Stimulated activated CD8-positive, alpha-beta memory T cell treated with anti-CD3 and anti-CD28 coated beads, Interleukin-15, amount 100 ng/mL, for 24 hours (primary cell): ENCODE measurements around the gene UBE2F.
"Not testable (repeated sequence)": the region's sequence is repeated elsewhere in the genome, so short reads cannot be mapped to it uniquely, and the experiment has no call there.

Experiments
- DNase-seq: peaks from one replicate; pipeline ENCODE4 v3.0.0-alpha.2; 2020; ENCODE audit warnings: low read depth

UBE2F gene

DNA sequence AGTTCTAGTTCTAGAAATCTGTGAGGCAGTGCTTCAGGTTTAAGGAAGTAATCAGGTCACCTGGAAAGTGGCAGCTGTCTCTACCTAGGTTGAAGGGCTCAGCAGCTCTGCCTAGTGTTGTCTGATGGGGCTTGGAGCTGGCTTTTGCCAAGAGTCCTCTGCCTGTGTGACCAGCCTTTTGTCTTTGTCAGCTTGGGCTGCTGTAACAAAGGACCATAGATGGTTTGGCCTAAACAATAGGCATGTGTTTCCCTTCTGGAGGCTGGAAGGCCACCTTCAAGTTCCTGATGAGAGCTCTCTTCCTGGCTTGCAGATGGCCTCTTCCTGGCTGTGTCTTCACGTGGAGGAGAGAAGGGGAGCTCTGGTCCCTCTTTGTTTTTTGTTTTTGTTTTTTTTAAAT is 13.3 kb downstream of the UBE2F start:
- no peak for DNase-seq

DNA sequence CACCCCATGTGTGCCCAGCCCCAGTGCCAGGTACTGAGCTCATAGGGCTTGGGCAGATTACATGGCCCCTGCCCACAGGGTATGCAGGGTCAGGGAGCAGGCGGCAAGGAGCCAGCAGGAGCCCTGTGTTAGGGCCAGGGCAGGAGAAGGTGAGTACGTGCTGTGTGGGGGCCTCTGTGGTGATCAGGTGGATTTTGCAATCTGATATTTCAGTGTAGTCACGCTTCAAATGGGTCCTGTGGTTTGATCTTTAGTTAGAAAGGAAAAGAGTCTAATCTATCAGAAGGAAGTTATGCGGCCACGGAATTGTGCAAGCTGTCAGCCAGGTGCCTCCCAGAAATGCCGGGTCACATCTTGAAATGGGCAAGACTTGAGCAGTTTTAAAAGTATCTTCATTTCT is 13.9 kb downstream of the UBE2F start:
- DNase-seq: no peak

DNA sequence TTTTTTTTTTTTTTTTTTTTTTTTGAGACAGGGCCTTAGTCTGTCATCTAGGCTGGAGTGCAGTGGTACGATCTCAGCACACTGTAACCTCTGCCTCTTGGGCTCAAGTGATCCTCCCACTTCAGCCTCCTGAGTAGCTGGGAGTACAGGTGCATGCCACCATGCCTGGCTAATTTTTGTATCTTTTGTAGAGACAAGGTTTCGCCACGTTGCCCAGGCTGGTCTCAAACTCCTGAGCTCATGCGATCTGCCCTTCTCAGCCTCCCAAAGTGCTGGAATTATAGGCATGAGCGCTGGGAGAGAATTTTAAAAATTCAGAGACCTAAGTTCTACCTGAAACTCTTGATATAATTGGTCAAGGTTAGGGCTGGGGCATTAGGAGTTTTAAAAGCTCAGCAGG is 14.8 kb downstream of the UBE2F start:
- not testable (repeated sequence) for DNase-seq

DNA sequence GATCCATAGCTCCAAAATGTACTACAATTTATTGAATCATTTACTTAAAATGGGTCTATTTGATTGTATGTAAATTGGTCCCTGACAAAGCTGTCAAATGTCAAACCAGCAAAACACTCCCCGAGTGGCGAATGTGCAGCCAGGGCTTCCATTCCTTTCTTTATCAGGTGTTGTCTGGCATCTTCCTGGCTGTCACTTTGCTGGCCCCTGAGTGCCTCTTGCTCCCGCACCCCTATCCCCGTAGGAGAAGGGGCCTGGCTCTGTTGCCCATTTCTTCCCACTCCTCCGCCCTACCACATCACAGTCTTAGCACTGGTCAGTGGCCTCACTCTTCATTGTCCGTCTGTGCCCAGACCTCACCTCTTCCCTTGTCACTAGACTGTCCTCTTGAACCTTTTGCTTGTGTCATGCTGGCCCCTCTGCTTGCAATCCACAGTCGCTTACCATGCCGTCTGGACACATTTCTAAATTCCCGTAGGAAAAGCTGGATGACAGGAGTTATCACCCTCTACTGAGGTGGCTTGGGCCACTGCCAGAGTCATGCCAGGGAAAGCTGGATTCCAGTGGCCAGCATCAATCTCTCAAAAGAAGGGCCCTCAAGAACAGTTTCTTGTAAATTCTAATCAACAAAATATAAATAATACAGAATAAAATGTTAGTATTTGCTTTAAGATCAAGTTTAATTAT is 15.4 kb downstream of the UBE2F start:
- DNase-seq: no peak

DNA sequence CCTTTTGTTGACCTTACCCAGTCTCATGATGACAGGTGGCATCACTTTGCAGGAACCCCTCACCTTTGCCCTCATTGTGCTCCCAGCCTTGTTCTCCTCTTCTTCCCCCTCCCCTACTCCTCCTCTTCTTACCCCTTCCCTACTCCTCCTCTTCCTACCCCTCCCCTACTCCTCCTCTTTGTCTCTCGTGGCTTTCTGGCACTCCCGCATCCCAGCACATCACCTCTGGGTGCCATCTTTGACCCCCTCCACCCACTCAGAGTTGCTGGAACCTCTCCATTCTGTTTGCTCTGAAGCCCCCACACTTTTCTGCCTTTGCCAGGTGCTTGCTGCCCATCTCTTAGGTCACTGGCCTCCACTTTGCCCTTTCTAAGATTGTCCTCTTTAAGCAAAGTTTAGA is 17.1 kb downstream of the UBE2F start:
- DNase-seq: no peak

DNA sequence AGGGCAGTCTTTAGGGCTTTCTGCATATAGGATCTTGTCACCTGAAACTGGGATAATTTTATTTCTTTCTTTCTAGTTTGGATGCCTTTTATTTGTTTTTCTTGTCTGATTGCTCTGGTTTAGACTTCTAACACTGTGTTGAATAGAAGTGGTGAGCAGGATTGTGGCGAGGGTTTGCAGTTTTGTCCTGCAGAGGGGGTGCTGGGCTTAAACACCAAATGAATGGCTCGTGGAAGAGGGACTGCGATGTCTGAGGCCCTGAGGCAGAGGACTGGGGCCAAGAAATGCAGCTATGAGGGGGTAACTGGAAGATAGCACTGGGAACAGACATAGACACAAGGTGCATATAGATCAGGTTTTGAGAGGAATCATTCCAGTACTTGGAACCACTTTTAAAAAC is 20.5 kb downstream of the UBE2F start:
- DNase-seq: no peak

DNA sequence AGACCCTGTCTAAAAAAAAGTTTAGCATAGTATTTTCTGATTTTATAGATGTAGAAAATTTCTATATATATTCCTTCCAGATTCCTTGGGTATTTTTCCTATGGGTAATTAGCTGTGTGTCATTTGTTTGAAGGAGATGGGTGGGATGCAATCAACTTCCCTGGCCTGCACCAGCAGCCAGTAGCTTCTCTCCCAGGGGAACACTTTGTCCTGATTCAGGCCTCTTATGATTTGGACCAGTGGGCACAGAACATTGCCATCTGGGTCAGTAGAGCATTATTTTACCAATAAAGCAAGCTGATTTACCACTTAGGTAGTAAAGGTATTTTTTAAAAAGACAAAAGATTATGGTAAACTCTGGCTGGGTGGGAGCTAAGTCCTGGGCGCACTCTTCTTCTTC is 26.9 kb downstream of the UBE2F start:
- no peak for DNase-seq

DNA sequence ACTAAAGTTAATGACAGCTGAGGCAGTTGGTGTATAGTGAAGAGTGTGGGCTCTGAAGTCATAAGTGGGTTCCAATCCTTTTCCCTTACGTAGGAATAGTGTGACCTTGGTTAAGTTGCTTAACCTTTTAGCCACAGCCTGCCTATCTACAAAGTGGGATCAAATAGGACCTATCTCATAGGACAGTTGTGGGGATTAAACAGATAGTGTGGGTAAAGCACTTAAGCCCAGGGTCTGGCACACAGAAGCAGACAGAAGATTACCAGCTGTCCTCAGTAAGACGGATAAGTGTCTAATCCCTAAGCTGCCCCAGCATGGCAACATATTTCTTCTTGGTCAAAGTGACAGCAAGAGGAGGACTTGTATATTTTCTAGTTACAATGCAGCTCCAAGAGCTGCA is 28.2 kb downstream of the UBE2F start:
- DNase-seq: no peak

DNA sequence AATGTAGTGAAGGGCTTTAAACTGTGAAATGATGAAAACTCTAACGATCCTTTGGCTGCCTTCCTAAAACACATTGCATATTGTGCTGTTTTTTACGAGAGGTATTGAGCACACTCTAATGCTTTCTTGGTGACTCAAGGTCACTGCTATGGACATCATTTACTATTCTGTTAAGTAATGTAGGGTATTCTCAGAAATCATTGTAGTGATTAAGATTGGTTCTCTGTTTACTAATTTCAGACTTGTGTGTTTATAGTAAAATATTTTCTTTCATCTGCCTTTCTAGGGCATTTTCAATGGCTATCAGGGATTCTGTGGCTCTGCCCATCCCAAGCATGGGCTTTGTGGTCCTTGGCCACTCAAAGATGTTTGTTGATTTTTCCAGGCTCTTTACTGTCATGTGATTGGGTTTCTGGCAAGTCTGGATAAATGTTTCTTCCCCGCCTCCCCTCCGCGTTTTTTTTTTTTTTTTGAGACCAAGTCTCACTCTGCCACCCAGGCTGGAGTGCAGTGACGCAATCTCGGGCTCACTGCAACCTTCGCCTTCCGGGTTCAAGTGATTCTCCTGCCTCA is 29.3 kb downstream of the UBE2F start:
- DNase-seq: no peak

DNA sequence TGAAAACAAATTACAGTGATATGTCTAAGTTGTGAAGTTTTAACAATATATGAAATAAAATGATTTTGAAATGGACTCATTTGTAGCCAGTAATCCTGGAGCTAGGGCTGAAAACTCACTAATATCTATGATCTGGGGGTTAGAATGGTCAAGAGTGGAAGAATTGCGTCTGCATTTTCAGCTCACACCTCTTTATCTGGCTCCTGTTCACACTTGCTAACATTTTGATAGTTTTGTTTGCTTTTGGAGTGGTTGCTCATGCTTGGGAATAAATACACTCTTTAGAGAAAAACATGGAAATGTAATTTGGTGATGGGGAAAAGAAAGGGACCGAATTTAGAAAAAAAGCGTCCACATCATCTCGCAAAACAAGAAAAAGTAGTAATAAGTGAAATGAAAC is 30.7 kb downstream of the UBE2F start:
- no peak for DNase-seq

DNA sequence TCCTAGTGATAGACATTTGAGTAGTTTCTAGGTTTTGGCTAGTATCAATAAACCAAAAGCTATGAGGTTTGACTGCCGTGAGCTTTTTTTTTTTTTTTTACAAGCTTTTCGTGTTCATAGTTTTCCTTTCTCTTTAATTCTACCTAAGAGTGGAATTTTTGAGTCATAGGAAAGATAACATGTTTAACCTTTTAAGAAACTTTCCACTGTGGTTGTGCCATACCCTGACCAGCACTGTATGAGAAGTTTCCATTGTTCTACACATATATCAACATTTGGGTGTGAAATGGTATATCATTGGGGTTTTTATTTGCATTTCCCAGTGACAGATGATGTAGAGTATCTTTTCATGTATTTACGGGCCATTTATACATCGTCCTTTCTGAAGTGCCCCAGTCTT is 31.7 kb downstream of the UBE2F start:
- no peak for DNase-seq

DNA sequence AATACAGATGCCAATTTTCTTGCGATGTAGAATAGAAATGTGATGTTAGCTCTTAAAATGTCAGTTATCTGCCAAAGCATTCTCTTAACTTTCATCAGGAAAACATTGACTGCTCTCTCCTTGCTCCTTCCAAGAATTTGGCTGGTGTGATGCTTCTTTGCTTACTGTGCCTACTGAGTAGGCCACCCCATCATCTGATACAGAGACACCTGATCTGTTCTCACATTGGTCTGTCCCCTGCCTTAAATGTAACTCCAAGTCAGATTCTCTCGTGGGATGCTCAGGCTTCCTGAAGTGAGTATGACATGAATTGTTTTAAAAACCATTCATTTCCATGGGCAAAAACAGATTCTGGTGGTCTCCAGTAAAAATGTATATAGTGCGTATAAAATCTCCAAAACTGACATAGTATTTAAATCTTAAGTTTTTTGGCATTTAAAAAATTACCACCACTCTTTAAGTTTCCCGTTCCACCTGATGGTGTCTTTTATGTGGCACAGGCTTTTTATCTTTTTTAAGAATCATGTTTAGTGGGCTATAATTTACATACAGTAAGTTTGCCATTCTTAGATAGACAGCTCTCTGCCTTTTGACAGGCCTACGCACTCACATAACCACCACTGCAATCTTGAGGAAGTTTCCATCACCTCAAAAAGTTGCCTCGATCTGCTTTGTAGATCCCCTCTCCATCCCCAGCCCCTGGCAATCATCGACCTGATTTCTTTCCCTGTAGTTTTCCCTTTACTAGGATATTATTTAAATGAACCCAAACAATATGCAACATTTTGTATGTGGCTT is 36.6 kb downstream of the UBE2F start:
- DNase-seq: no peak

DNA sequence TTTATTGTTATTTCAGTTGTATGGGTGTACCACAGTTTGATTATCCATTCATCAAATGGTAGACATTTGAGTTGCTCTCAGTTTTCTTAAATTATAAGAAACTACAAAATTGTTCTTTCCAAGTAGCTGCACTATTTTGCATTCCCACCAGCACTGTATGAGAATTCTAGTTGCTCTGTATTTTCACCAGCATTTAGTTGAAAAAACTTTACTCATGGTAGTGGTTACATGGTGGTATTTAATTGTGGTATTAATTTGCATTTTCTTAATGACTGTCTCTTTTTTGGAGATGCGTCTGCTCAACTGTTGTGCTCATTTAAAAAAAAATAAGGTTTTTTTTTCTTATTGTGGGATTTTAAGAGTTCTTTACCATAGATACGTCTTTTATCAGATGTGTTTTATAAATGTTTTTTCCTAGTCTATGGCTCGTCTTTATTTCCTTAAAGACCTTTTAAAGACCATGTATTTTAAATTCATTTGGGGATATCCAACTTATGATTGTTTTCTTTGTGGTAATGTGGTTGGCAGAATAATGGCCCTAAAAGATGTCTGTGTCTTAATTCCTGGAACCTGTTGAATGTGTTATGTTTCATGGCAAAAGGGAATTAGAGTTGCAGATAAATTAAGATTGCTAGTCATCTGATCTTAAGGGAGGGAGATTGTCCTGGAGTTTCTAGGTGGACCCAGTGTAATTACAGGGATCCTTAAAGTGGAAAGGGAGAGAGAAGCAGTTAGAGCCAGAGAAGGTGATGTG is 37.4 kb downstream of the UBE2F start:
- DNase-seq: no peak

DNA sequence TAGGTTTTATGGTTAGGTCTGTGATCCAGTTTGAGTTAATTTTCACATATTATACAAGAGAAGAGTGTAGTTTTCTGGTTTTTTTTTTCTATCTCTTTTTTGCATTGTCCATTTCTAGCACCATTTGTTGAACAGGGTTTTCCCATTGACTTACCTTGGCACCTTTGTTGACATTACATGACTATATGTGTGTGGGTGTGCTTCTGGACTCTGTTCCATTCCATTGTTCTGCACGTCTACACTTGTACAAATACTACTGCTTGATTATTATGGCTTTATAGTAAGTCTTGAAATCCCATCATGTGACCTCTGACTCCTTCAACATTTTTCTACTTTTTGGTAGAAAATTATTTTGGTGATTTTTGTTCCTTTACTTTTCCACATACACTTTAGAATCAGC is 38.7 kb downstream of the UBE2F start:
- DNase-seq: no peak

DNA sequence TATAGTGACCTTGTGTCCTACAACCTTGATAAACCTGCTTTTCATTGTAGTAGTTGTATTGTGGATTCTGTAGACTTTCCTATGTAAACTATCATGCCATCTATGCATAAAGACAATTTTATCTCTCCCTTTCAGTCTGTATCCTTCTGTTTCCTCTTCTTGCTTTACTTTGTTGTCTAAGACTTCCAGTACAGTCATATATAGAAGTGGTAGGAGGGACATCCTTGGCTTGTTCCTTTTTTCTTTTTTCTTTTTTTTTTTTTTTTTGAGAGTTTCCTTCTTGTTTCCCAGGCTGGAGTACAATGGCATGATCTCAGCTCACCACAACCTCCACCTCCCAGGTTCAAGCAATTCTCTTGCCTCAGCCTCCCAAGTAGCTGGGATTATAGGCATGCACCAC is 39.7 kb downstream of the UBE2F start:
- no peak for DNase-seq

DNA sequence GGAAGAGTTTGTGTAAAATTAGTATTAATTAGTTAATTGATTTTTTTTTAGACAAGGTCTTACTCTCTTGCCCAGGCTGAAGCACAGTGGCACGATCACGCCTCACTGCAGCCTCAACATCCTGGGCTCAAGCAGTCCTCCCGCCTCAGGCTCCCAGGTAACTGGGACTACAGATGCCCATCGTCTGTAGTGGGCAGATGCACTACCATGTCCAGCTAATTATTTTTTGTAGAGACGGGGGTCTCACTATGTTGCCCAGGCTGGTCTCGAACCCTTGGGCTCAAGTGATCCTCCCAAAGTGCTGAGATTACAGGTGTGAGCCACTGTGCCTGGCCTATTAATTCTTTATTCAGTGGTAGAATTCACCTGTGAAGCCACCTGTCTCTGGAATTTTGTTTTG is 41.1 kb downstream of the UBE2F start:
- DNase-seq: no peak

DNA sequence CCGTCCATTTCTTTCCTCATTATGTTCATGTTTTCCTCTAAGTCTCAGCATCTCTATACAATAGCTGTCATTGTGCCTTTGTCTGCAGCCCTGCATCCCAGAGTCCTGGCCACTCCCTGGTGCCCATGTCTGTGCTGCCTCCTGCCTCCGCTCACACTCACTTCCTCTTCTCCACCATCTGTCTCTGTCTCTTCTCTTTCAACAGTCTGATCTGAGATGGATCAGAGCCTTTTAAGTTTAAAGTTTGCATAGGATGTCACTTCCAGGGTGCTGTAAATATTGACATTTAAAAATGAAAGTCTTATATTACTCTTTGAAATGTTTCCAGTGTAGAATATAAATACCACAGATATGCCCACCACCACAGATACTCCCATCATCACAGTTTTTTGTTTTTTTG is 42.7 kb downstream of the UBE2F start:
- no peak for DNase-seq

DNA sequence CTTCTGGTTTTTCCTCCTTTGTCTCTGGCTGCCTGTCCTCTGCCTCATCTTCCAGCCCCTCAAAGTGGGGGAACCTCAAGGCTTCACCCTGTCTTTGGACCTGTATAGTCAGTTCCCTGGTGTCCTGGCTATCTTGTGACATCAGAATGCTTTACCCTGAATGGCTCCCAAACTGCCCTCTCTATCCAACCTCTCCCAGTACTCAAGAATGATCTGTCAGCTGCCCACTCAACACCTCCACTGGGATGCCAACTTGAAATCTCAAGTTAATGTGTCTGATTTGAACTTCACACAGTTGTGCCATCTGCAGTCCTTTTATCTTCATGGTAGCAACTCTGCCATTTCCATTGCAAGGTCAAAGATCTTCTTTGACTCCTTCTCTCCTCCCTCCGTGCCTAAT is 43.8 kb downstream of the UBE2F start:
- DNase-seq: no peak

DNA sequence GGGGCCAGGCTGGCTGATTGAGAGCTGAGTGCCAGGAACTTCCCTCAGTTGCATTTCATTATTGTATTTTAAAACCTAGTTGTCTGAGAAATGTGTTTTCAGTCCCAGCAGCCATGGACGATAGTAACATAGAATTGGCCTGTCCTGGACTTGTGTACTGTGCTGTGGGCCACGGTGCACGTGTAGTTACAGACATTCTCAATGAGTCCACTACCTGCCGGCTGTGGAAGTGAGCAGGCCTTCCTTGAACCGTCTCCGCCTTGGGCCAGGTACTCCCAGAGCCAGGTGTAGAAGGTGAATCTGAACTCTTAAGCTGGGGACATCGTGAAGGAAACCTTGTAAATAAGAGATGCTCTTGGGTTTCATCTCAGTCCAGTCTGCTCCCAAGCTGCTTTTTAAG is 47.0 kb downstream of the UBE2F start:
- DNase-seq: no peak

DNA sequence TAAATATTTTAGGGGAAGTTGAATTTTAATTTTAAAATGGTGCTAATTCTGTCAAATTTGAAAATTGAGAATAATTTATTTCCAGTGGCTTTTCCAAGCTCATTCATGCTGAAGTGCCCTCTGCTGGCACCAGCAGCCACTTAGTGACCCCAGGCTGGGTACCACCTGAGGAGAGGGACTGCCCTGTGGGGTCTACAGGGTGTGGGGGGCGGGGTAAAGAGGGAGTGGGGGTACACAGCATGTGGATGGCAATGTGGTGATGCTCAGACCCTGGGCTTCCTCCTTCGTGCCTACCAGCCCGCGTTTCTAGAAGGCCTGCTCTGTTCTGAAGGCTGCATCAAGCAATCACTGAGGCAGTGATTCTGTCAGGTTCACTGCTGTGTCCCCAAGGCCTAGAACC is 48.9 kb downstream of the UBE2F start:
- no peak for DNase-seq

DNA sequence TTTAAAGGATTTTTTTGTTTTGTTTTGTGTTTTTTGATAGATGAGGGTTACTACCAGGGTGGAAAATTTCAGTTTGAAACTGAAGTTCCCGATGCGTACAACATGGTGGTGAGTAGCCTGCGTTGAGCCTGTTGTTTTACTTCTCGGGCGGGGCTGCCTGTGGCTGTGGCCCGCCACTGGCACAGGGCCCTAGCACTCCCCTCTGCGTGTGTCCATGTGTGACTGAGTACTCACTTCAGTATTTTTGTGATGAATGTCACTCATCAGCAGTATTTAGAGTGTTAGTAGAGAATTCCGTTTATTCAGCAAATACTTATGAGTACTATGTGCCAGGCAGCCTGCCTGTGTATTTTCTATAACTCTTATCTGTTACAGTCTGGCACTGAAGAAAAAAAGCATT is 49.7 kb downstream of the UBE2F start:
- DNase-seq: no peak

DNA sequence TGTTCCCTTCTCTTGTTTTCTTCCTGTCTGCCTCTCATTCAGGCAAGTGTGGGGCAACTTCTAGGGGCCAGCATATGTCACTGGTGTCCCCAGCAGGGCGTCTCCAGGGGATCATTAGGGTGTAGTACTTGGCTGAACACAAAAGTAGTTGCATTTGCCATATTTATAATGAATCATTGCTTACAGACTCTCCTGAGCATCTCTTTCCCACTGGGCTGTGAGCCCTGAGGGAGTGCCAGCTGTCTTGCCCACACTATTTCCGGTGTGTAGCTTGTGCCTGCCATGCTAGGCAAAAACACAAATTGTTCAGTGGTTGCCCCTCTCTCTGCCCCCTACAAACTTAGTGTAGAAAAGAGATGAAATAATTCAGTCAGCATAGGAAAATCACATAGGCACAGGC is 53.1 kb downstream of the UBE2F start:
- no peak for DNase-seq

DNA sequence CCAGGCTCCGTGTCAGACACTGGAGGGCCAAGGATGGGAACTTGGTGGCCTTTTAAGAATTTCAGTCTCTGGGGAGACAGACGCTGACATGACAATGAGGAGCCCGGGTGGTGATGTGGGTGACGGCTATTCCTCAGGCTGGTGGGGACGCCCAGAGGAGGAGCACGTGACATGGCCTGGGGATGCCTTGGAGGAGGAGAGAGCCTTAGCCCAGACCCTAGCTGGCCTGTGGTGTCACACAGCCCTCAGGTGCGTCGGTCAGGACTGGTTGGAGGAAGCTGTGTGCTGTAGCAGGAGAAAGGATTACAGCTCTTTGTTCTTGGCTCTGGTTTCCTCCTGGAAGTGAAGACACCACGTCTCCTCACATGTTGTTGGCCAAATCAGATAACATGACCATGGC is 54.0 kb downstream of the UBE2F start:
- DNase-seq: no peak
